Activated CD8-positive, alpha-beta memory T cell treated with anti-CD3 and anti-CD28 coated beads, Interleukin-2, amount 50 U/mL, for 24 hours (primary cell): Measurements from ENCODE around the gene KIFAP3.
"Not testable (repeated sequence)": the region's sequence is repeated elsewhere in the genome, so short reads cannot be mapped to it uniquely, and the experiment has no call there.

Experiments
- DNase-seq: peaks from one replicate; pipeline ENCODE4 v3.0.0-alpha.2; 2020; ENCODE audit errors: extremely low read depth

Gene KIFAP3

DNA sequence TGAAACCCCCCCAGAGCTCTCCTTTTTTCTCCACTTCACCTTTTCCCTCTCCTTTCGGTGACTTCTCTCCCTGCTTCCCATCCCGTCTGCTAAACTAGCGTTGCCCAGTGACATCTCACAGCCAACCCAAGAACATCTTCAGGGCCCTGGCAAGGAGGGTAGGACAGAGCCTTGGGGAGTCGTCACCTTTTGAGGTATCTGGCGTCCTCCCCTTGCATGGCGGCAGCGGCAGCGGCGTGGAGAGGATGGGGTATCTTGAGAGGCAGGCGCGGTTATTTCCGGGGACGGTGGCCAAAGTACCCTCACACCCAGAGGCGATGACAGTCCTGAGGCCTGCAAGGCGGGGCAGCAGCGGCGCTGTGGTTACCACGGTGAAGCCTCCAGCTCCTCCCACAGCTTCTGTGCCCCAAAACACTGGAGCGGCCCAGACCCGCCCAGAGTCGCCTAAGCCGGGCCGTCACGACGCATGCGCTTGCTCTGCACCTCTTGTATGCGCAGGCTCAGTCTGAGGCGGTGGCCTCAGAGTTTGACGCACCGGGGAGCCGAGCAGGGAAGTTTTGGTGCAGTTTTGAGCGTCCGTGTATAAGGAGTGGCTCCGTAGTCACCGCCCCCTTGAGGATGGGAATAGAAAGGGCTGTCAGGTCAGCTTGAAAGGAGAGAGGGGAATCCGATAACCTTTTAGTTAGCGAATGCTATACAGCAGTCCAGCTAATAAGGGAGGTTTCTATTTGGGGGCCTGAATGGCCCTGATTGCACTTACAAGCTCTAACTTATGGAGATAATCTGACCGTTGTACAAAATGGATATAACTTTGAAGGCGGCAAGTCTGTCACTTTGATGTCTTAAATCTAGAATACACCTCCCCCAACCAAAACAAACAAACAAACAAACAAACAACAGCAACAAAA, at the start of gene KIFAP3:
Gene KIFAP3, minus strand, starts transcription at position 446 of the 908 bp plus-strand sequence. Its CDS starts 228 bp downstream, at position 218.
- peak; percentile 90 for DNase-seq

DNA sequence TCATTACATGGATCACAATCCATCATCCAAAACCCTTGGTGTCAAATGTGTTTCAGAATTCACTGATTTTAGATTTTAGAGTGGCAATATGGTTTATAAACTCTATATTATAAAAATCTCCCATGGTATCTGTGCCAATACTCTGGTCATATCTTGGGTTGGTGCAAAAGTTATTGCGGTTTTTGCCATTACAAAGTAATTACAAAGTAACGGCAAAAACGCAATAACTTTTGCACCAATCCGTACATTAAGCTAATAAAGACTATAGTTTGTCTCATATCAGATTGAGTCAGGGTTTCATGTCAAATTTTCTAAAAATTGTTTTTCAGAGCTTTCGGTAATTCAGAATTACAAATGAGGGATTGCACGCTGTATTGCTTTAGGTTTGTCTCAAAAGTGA, 47.9 kb upstream of the KIFAP3 start:
- no peak for DNase-seq

DNA sequence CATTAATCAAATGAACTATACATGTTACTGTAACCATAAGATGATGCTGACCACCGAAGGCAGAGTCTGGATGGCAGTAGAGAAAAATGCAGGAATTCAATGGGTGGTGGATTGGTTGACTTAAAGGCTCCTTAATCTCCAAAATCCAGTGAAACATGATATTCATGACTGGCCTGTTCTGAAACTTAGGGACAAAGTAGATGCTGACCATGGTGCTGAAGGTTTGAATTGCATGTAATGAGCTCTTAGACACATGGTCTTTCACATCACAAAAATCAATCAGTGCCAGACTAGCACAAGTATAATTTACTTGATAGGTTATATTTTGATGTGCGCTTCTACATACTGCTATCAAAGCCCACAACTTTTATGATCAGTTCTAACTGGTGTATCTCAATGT, 40.4 kb upstream of the KIFAP3 start:
- no peak for DNase-seq

- DNase-seq: not testable (repeated sequence)
These were observed 38.6 kb upstream of the KIFAP3 start for GRCh38 chr1:170113140-170113539.

GRCh38 chr1:170097449-170097948, 23.0 kb upstream of the KIFAP3 start:
- DNase-seq: no peak

- DNase-seq: no peak
These were observed 22.4 kb upstream of the KIFAP3 start for GRCh38 chr1:170096806-170097340.

DNA sequence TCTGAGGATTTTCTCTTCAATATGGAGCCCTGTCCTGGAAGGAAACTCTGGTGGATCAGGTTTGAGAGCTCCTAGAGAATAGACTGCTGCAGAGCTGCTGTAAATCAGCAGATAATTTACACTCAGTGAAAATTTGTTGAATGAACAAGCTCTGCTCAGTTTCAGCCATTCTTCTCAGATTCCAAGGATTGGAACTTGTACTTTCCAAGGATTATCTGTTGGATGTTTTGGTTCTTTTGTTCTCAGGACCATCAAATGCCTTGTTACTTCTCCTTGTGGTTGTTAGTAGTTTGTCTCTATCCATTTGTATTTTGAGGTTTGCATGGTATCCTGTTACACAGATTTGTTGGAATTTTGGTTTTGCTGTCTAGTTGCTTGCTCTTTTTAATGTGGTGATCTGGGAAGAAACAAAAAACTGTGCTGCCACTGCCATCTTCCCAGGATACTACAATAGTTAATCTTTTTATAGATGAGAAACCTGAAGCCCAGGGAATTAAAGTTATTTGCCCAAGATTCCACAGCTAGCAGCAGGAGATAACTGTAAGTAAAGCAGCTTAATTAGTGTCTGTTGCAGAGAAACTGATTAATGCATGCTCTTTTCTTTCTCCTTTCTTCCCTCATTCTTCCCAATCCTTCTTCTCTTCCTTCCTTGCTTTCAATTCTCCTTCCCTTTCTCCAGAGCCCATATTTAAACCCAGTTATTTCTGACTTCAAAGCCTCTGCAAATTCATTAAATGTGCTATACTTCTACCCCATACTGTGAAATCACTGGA, 21.7 kb upstream of the KIFAP3 start:
- no peak for DNase-seq

GRCh38 chr1:170094697-170095616, 20.5 kb upstream of the KIFAP3 start:
- not testable (repeated sequence) for DNase-seq

- DNase-seq: no peak
These were observed 12.0 kb upstream of the KIFAP3 start for GRCh38 chr1:170086399-170087032.

DNA sequence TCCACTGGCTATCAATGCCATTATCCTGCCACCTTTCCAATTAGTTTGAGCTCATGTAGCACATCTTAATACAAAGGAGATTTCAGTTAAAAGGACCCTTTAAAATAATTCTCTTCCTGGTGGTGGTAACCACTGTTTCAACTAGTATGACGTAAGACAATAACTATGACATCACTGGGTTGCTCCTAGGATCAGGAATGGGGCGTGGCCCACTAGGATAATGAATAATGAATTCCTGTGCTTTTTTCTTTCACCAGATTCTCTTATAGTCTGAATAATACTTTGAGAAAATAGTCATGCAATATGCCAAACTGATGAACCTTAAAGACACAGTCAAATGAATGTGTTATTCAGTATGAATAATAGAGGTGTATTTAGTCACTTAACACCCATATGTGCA, 10.6 kb upstream of the KIFAP3 start:
- DNase-seq: no peak

DNA sequence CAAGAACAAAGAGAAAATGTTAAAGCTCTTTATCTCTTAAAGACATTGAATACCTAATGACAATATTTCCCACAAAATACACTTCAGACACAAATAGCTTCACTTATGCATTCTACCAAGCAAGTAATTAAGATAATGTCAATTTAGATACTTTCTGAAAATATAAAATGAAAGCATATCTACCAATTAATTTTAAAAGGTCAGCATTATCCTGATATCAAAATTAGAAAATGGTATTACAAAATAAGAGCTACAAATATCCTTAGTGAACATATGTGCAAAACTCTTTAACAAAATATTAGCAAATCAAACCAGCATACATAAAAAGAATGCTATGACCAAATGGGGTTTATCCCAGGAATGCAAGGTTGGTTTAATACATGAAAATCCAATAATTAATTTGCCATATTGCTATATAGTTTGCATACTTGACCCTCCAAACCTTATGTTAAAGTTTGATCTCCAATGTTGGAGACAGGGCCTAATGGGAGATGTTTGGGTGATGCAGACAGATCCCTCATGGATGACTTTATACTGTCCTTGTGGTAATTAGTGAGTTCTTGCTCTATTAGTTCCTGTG, 4.2 kb upstream of the KIFAP3 start:
- DNase-seq: no peak

GRCh38 chr1:170077926-170078325, 3.4 kb upstream of the KIFAP3 start:
- DNase-seq: no peak

DNA sequence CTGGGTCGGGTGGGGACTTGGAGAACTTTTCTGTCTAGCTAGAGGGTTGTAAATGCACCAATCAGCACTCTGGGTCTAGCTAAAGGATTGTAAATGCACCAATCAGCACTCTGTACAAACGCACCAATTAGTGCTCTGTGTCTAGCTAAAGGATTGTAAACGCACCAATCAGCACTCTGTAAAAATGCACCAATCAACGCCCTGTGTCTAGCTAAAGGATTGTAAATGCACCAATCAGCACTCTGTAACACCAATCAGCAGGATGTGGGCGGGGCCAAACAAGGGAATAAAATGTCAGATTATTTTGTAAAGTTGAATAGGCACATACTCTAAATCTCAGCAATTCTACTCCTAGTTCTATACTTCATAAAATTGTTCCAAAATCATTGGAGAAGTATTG, 2.5 kb upstream of the KIFAP3 start:
- DNase-seq: not testable (repeated sequence)

- no peak for DNase-seq
These were observed 1.7 kb upstream of the KIFAP3 start for GRCh38 chr1:170076199-170076598.

DNA sequence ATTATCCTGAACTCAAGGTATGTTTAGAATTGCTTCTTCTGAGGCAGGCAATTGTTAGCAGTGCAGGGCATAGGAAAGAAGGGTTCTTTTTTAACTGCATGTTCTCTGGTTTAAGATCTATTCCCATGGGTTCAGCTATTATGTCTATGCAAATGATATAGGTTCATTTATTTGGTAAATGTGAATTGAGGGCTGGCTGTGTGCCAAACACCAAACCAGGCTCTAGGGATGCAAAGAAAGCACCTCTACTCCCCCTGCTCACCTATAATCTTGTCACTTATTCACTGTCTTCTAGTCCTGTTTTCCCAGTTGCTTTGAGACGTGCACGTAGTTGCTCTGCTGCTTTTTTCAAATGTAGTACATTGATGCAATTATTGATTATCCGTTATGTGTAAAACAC, 691 bp upstream of the KIFAP3 start:
- no peak for DNase-seq

GRCh38 chr1:170073893-170074249, 624 bp downstream of the KIFAP3 start:
- DNase-seq: no peak

DNA sequence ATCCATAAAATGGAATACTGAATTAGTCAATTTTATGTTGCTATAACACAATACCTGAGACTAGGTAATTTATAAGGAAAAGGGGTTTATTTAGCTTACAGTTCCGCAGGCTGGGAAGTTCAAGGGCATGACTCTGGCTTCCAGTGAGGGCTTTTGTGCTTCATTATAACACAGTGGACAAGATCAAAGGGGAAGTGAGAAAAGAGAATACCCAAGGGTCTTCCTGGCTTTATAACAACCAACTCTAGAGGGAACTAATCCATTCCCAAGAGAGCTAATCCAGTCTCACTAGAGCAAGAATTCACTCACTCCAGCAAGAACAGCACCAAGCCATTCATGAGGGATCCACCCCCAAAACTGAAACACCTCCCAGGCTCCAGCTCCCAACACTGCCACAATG, 3.1 kb downstream of the KIFAP3 start:
- DNase-seq: no peak

DNA sequence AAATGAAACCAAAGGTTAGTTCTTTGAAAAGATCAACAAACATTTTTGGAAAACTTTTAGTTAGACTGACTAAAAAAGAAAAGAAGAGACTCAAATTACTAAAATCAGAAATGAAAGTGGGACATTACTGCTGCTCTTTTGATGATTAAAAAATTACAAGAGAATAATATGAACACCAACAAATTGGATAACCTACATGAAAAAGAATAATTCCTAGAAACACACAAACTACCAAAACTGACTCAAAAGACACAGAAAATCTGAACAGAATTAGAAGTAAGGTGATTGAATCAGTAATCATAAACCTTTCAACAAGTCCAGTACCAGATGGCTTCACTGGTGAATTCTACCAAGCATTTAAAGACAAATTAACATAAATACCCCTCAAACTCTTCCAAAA, 5.6 kb downstream of the KIFAP3 start:
- no peak for DNase-seq

DNA sequence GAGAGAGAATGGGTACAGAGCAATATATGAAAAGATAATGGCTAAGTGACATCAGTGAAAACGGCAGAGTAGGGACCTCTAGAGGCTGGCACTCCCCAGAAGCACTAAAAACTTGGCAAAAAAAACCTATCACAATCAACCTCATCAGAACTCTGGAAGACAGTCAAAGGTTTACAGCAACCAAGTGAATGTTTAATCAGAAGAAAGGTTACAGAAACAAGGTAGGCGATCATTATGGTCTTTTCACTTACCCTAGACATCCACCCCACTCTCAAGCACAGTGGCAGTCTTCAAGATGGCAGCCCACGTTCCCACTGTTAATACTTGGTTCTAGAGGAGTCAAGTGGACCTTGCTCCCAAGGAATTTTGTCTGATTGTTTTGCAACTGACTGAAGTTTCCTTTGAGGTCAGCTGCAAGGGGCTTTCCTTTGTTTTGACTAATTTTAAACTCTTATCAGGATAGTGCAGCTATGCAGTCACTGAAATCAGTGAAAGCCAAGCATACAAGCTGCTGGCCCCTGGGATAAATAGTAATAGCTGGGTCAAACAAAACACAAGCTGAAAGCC, 7.2 kb downstream of the KIFAP3 start:
- DNase-seq: no peak

DNA sequence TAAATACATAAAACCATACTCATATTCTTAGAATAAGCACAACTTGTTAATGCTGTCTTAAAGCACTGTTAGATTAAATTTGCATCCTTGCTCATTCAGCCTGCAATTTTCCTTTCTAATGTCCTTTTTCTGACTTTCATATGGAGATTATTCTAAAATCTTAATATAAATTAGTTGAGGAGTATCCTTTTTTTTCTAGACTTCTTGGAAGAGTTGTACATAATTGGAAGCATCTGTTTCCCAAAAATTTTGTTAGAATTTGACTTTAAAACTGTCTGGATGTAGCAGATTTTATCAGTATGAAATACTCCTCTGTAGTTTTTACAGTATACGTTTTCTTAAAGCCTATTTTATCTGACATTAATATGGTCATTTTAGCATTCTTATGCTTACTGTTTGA, 9.7 kb downstream of the KIFAP3 start:
- no peak for DNase-seq
